ENCODE data around the gene PROC. TPM values are rescaled to one million over a fixed set of nuclear protein-coding genes. Genes with fewer than 3 reads are reported as not detected.
"Not testable (repeated sequence)": the region's sequence is repeated elsewhere in the genome, so short reads cannot be mapped to it uniquely, and the experiment has no call there.

Gene PROC
- total RNA-seq, 2 experiments from 2014 or later, result not detected

DNA sequence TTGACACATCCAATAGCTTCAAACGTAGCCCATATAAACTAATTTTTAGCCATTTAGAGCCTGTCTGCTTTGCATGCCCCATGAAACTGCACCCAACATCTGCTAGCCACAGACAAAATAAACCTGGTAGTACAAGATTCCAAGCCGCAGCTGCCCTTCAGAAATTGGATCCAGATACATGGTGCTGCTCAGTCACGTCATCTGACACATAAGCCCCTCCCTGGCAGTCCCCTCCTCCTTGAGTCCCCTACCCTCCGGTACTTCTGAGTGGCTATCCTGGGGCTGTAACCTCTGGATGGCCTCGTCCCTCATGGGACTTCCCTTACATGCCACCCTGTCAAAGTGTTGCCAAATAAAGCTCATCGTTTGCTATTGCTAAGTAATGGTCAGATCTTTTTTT is 33.8 kb downstream of the PROC start:
- peaks cover 2% of the 10 kb centered on the region for H3K4me1 Mint-ChIP-seq (ENCODE audit: low read depth)
- POLR2A ChIA-PET, result no interaction called here
- intact Hi-C loops (cut with micrococcal nuclease), result no loop called here
- H3K27ac Mint-ChIP-seq, result no peak overlapping the region
- DNase-seq (no peak), ATAC-seq (no peak)
- TF ChIP-seq, protein P1, sequence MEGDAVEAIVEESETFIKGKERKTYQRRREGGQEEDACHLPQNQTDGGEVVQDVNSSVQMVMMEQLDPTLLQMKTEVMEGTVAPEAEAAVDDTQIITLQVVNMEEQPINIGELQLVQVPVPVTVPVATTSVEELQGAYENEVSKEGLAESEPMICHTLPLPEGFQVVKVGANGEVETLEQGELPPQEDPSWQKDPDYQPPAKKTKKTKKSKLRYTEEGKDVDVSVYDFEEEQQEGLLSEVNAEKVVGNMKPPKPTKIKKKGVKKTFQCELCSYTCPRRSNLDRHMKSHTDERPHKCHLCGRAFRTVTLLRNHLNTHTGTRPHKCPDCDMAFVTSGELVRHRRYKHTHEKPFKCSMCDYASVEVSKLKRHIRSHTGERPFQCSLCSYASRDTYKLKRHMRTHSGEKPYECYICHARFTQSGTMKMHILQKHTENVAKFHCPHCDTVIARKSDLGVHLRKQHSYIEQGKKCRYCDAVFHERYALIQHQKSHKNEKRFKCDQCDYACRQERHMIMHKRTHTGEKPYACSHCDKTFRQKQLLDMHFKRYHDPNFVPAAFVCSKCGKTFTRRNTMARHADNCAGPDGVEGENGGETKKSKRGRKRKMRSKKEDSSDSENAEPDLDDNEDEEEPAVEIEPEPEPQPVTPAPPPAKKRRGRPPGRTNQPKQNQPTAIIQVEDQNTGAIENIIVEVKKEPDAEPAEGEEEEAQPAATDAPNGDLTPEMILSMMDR (IDR thresholded peaks at IDR 0.05), result no peak
- peaks cover 3% of the 10 kb centered on the region for H3K36me3 Mint-ChIP-seq (ENCODE audit: low read depth)
- no peaks in the 10 kb centered on the region for H3K9me3 Mint-ChIP-seq
- CTCF ChIA-PET, result interaction anchor here (1.2 kb wide), 1 partner anchor 11 kb away, joined by 3 read pairs; no protein-coding TSS in a partner anchor
- no peaks in the 10 kb centered on the region for H3K27me3 Mint-ChIP-seq
- no peak overlapping the region for H3K4me3 Mint-ChIP-seq

- H3K9me3 Mint-ChIP-seq; DNase-seq; H3K4me3 Mint-ChIP-seq; POLR2A ChIA-PET; ATAC-seq; intact Hi-C loops (cut with micrococcal nuclease); H3K27me3 Mint-ChIP-seq; H3K4me1 Mint-ChIP-seq (ENCODE audit: low read depth); H3K36me3 Mint-ChIP-seq (ENCODE audit: low read depth); H3K27ac Mint-ChIP-seq: not testable (repeated sequence)
- CTCF ChIA-PET, result interaction anchor here (1.2 kb wide), 1 partner anchor 10 kb away, joined by 3 read pairs; no protein-coding TSS in a partner anchor
Measured at GRCh38 chr2:127452423-127452822, 34.2 kb downstream of the PROC start.

DNA sequence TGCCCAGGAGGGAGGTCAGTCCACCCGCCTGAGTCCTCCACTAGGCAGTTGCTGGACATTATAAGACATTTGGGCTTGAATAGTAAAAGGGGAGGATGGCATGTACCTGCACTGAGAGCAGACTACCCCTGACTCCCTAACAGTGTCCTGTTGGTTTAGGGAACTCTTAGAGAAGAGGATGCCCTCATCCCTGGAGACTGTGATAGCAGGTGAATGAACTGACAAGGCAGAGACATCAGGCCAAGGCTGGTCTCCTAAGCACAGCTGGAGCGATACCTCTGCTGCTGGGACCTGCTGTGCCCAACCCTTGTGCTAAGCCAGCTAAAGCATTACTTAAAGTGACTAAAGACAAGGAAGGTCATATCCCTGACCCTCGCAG is 34.8 kb downstream of the PROC start:
- POLR2A ChIA-PET, result no interaction called here
- Mint-ChIP-seq H3K36me3 (ENCODE audit: low read depth) (peaks cover 3% of the 10 kb centered on the region), H3K4me1 (ENCODE audit: low read depth) (peaks cover 2% of the 10 kb centered on the region), H3K27me3 (no peaks in the 10 kb centered on the region), H3K4me3 (no peak overlapping the region), H3K27ac (no peak overlapping the region), H3K9me3 (no peaks in the 10 kb centered on the region)
- intact Hi-C loops (cut with micrococcal nuclease), result no loop called here
- ATAC-seq (no peak), DNase-seq (no peak)
- TF ChIP-seq, protein P1 (IDR thresholded peaks at IDR 0.05), result no peak
- CTCF ChIA-PET, result interaction anchor here (1.4 kb wide), 1 partner anchor 53 kb away, joined by 3 read pairs; no protein-coding TSS in a partner anchor

DNA sequence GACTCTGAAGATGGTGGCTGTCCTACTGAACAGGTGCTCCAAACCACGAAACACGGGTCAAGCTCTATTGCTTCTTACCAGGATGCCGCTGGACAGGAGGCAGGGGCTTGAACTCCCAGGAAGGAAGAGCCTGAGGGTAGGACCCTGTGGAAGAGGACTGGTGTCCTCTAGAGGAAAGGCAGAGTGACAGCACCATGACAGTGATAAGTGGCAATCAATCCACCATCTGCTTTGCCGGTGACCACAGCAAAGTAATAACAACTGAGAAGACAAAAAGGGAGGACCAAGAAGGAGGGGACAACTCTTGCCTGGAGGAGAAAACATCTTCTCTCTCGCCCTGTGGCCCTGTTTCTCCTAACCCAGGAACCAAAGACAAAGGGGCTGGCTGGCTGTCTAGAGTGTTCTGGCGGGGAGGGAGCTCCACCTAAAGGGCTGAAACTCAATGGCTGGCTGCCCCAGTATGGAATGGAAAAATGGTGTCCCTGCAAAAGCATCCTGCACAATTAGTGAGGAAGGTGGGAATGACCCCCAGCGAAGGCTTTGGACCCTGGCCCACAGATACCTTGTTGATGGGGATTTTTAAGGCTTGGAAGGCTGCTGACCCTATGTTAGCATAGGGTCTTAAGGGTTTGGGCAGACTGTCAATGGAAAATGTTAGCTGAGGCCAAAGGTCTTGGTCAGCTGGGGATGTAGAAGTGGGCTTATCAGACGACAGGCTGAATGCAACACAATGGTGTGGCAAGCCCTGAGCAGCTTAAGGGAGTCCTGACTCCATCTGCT is 35.4 kb downstream of the PROC start:
- TF ChIP-seq, protein P1 (IDR thresholded peaks at IDR 0.05), result no peak
- peaks cover 3% of the 10 kb centered on the region for H3K36me3 Mint-ChIP-seq (ENCODE audit: low read depth)
- ATAC-seq (no peak), DNase-seq (no peak)
- peaks cover 2% of the 10 kb centered on the region for H3K4me1 Mint-ChIP-seq (ENCODE audit: low read depth)
- no peak overlapping the region for H3K27ac Mint-ChIP-seq
- H3K4me3 Mint-ChIP-seq, result no peak overlapping the region
- H3K9me3 Mint-ChIP-seq, result no peaks in the 10 kb centered on the region
- H3K27me3 Mint-ChIP-seq, result no peaks in the 10 kb centered on the region
- ChIA-PET CTCF (interaction anchor here (0.7 to 1.4 kb wide), 5 partner anchors 17 to 257 kb away, joined by 3 read pairs; no protein-coding TSS in a partner anchor), POLR2A (no interaction called here)
- intact Hi-C loops (cut with micrococcal nuclease), result no loop called here

DNA sequence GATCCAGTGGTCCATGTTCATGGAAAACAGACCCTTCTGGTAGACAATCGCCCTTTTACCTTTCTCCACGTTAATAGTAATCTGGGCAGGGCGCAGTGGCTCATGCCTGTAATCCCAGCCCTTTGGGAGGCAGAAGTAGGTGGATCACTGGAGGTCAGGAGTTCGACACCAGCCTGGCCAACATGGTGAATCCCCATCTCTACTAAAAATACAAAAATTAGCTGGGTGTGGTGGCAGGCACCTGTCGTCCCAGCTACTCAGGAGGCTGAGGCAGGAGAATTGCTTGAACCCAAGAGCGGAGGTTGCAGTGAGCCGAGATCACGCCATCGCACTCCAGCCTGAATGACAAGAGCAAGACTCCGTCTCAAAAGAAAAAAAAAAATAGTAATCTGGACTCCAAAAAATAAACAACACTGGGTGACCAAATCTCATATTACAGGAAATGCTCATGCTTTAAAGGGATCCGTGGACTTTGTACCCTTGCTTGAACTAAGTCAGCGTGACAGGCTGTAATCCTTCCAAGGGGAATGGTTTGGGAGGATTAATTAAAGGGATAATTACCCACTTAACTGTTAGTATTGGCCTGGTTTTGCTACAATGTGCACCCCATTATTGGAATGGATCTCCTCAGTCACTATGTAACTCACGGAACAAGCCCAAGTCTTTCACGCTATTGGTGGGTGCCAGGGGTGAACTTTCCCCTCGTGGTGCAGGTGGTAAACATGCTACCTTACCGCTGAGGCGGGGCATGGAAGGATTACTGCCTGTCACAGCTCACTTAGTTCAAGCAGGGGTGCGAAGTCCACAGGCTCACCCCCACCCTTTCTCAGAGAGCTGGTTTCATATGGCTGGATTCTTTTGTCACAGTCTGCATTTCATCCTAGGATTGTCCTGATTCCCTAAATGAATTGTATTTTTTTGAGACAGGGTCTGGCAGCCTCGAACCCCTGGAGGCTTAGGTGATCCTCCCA is 36.7 kb downstream of the PROC start:
- H3K4me3 Mint-ChIP-seq, result no peak overlapping the region
- peaks cover 3% of the 10 kb centered on the region for H3K36me3 Mint-ChIP-seq (ENCODE audit: low read depth)
- H3K4me1 Mint-ChIP-seq (ENCODE audit: low read depth), result peaks cover 2% of the 10 kb centered on the region
- DNase-seq, result no peak
- H3K9me3 Mint-ChIP-seq, result no peaks in the 10 kb centered on the region
- TF ChIP-seq, protein P1 (IDR thresholded peaks at IDR 0.05), result no peak
- CTCF ChIA-PET, result interaction anchor here (1.0 to 1.2 kb wide), 4 partner anchors 24 to 258 kb away, joined by 3 read pairs; no protein-coding TSS in a partner anchor
- ATAC-seq, result no peak
- H3K27ac Mint-ChIP-seq, result no peak overlapping the region
- no peaks in the 10 kb centered on the region for H3K27me3 Mint-ChIP-seq
- POLR2A ChIA-PET, result no interaction called here
- intact Hi-C loops (cut with micrococcal nuclease), result no loop called here

Data from activated CD8-positive, alpha-beta T cell treated with anti-CD3 and anti-CD28 coated beads for 36 hours (primary cell).